Liver (tissue), 9 donors: Measurements from ENCODE around the gene GPATCH8. TPM values are rescaled to one million over a fixed set of nuclear protein-coding genes. Genes with fewer than 3 reads are reported as not detected.

Source experiments
- DNase-seq: peaks from one replicate; pipeline ENCODE4 v3.0.0-alpha.2; 2017; ENCODE audit warnings: low spot score
- H3K27ac ChIP-seq, 2 donors: one replicate each; pipeline ENCODE4 v1.7.0; 2013; ENCODE audit warnings: inconsistent platforms in 2 of 2, low read length in 2 of 2, control low read depth in 1 of 2, low read depth in 1 of 2, mild to moderate bottlenecking in 1 of 2
- H3K27me3 ChIP-seq, 4 donors: one replicate each; pipeline versions ENCODE4 v1.6.1 to v1.7.0; 2013; ENCODE audit warnings: low read length in 3 of 4, inconsistent platforms in 1 of 4, mild to moderate bottlenecking in 1 of 4, moderate library complexity in 1 of 4; ENCODE audit not compliant: control insufficient read depth in 4 of 4, insufficient read depth in 4 of 4
- H3K36me3 ChIP-seq, 4 donors: one replicate each; pipeline versions ENCODE4 v1.6.1 to v1.7.0; 2013; ENCODE audit warnings: low read length in 3 of 4, mild to moderate bottlenecking in 3 of 4, low read depth in 1 of 4, moderate library complexity in 1 of 4; ENCODE audit not compliant: control insufficient read depth in 4 of 4, insufficient read depth in 3 of 4
- H3K4me1 ChIP-seq, 4 donors: one replicate each; pipeline versions ENCODE4 v1.6.1 to v1.7.0; 2013; ENCODE audit warnings: low read length in 3 of 4, mild to moderate bottlenecking in 3 of 4, moderate library complexity in 1 of 4; ENCODE audit not compliant: control insufficient read depth in 4 of 4, insufficient read depth in 4 of 4
- H3K4me3 ChIP-seq, 3 donors: one replicate each; pipeline versions ENCODE4 v1.6.1 to v1.7.0; 2013; ENCODE audit warnings: low read length in 3 of 3, control low read depth in 1 of 3, low read depth in 1 of 3, mild to moderate bottlenecking in 1 of 3
- H3K9ac ChIP-seq, 2 donors: one replicate each; pipeline ENCODE4 v1.7.0; 2013; ENCODE audit warnings: low read length in 2 of 2, mild to moderate bottlenecking in 2 of 2, moderate library complexity in 2 of 2, control low read depth in 1 of 2, low read depth in 1 of 2
- H3K9me3 ChIP-seq, 4 donors: one replicate each; pipeline versions ENCODE4 v1.6.1 to v1.7.0; 2013; ENCODE audit warnings: low read length in 3 of 4; ENCODE audit not compliant: control insufficient read depth in 4 of 4
- EGR1 ChIP-seq, 2 donors: IDR thresholded peaks; 2 replicates each; pipeline ENCODE4 v1.6.1; 2016 to 2018; ENCODE audit warnings: antibody characterized with exemption in 2 of 2, low read depth in 2 of 2
- FOXA2 ChIP-seq: IDR thresholded peaks from 2 replicates; pipeline ENCODE4 v1.6.1; 2016; ENCODE audit warnings: antibody characterized with exemption
- GABPA ChIP-seq, 2 donors: IDR thresholded peaks in 1 of 2; conservative IDR thresholded peaks in 1 of 2; 2 replicates each; pipeline ENCODE4 v1.6.1; 2016; ENCODE audit warnings: antibody characterized with exemption in 2 of 2, mild to moderate bottlenecking in 1 of 2, moderate library complexity in 1 of 2
- HNF4A ChIP-seq, 2 donors: conservative IDR thresholded peaks; 2 replicates each; pipeline ENCODE4 v1.6.1; 2016; ENCODE audit warnings: antibody characterized with exemption in 2 of 2, mild to moderate bottlenecking in 2 of 2
- HNF4G ChIP-seq: IDR thresholded peaks from 2 replicates; pipeline ENCODE4 v1.6.1; 2016; ENCODE audit warnings: antibody characterized with exemption
- JUND ChIP-seq, 2 donors: IDR thresholded peaks; 2 replicates each; pipeline ENCODE4 v1.6.1; 2016; ENCODE audit warnings: antibody characterized with exemption in 2 of 2
- NR2F2 ChIP-seq: IDR thresholded peaks from 2 replicates; pipeline ENCODE4 v1.6.1; 2016; ENCODE audit warnings: antibody characterized with exemption
- RXRA ChIP-seq, 2 donors: IDR thresholded peaks; 2 replicates each; pipeline ENCODE4 v1.6.1; 2017 to 2018; ENCODE audit warnings: antibody characterized with exemption in 2 of 2, mild to moderate bottlenecking in 1 of 2
- SP1 ChIP-seq: IDR thresholded peaks from 2 replicates; pipeline ENCODE4 v1.6.1; 2018; ENCODE audit warnings: antibody characterized with exemption, mild to moderate bottlenecking
- YY1 ChIP-seq: IDR thresholded peaks from 2 replicates; pipeline ENCODE4 v1.6.1; 2016; ENCODE audit warnings: antibody characterized with exemption, mild to moderate bottlenecking
- WGBS: extraction: QIAGEN DNeasy Blood & Tissue Kit; methylation state at CpG from one replicate; pipeline ENCODE4 v1.1.7; 2013; 5-methylcytosine and 5-hydroxymethylcytosine counted together
- polyA plus RNA-seq, 2 donors: library from polyadenylated mRNA; stranded (reverse) in 1 of 2; unstranded in 1 of 2; fragments of 200-250 nt in 1 of 2; fragments of >200 nt in 1 of 2; fragmentation: Nextera tagmentation in 1 of 2; extraction: Ambion mirVana in 1 of 2; gene quantifications; one replicate each; pipeline versions ENCODE4 v1.2.1 to v1.2.3, GENCODE V29; 2013 to 2015
- total RNA-seq, 2 donors: library from RNA; depleted of rRNA; stranded (reverse); fragments of >200 nt; gene quantifications; one replicate each; pipeline ENCODE4 v1.2.3, GENCODE V29; 2014
- TF ChIP-seq, protein P1 (sequence below): IDR thresholded peaks from 2 replicates; pipeline ENCODE4 v1.6.1; 2016; ENCODE audit warnings: antibody characterized with exemption
- TF ChIP-seq, protein P2 (sequence below): IDR thresholded peaks from 2 replicates; pipeline ENCODE4 v1.6.1; 2016; ENCODE audit warnings: antibody characterized with exemption, mild to moderate bottlenecking
- TF ChIP-seq, protein P3 (sequence below): IDR thresholded peaks from 2 replicates; pipeline ENCODE4 v1.6.1; 2016; ENCODE audit warnings: antibody characterized with exemption
- TF ChIP-seq, protein P4 (sequence below): IDR thresholded peaks from 2 replicates; pipeline ENCODE4 v1.6.1; 2016; ENCODE audit warnings: antibody characterized with exemption
- donor health status: healthy.
- donor health status: healthy.
- donor health status: healthy.
- donor health status: healthy.
- donor health status: healthy.

GPATCH8 gene
- total and polyA plus RNA-seq, 4 donors: 4.2 to 21.8 (median 9.9) TPM

DNA sequence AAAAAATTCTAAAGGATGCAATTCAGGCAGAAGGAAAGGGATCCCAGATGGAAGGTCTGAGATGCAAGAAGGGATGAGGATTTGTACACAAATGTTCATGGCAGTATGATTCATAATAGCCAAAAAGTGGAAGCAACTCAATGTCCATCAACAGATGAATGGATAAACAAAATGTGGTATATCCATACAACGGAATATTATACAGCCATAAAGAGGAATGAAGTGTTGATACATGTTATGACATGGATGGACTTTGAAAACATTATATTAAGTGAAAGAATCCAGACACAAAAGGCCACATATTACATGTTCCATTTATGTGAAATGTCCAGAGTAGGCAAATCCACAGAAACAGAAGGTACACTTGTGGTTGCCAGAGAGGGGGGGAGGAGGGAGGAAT lies 23.9 kb upstream of the GPATCH8 start:
- Histone ChIP-seq H3K27me3 (peaks cover 0 to 2% (median 0%) of the 10 kb centered on the region in 4 donors), H3K9me3 (no peaks in the 10 kb centered on the region), H3K4me3 (no peak overlapping the region), H3K9ac (no peak overlapping the region), H3K4me1 (no peaks in the 10 kb centered on the region), H3K27ac (no peak overlapping the region), H3K36me3 (no peaks in the 10 kb centered on the region)
- no peak for DNase-seq
- WGBS: 92% methylated on average over 1 of the region's 1 CpG
- no peak for TF ChIP-seq JUND (IDR thresholded peaks at IDR 0.05)
- TF ChIP-seq, protein P1, sequence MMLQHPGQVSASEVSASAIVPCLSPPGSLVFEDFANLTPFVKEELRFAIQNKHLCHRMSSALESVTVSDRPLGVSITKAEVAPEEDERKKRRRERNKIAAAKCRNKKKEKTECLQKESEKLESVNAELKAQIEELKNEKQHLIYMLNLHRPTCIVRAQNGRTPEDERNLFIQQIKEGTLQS: no peak
- no peak for TF ChIP-seq EGR1 (IDR thresholded peaks at IDR 0.05; ENCODE audit: low read depth in 2 of 2)
- no peak for TF ChIP-seq SP1
- TF ChIP-seq, protein P2, sequence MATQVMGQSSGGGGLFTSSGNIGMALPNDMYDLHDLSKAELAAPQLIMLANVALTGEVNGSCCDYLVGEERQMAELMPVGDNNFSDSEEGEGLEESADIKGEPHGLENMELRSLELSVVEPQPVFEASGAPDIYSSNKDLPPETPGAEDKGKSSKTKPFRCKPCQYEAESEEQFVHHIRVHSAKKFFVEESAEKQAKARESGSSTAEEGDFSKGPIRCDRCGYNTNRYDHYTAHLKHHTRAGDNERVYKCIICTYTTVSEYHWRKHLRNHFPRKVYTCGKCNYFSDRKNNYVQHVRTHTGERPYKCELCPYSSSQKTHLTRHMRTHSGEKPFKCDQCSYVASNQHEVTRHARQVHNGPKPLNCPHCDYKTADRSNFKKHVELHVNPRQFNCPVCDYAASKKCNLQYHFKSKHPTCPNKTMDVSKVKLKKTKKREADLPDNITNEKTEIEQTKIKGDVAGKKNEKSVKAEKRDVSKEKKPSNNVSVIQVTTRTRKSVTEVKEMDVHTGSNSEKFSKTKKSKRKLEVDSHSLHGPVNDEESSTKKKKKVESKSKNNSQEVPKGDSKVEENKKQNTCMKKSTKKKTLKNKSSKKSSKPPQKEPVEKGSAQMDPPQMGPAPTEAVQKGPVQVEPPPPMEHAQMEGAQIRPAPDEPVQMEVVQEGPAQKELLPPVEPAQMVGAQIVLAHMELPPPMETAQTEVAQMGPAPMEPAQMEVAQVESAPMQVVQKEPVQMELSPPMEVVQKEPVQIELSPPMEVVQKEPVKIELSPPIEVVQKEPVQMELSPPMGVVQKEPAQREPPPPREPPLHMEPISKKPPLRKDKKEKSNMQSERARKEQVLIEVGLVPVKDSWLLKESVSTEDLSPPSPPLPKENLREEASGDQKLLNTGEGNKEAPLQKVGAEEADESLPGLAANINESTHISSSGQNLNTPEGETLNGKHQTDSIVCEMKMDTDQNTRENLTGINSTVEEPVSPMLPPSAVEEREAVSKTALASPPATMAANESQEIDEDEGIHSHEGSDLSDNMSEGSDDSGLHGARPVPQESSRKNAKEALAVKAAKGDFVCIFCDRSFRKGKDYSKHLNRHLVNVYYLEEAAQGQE: no peak
- TF ChIP-seq GABPA (IDR thresholded peaks at IDR 0.05 in 1 of 2, conservative IDR thresholded peaks at IDR 0.05 in 1 of 2): no peak
- TF ChIP-seq NR2F2: no peak
- TF ChIP-seq RXRA (IDR thresholded peaks at IDR 0.05): no peak
- TF ChIP-seq HNF4G: no peak

DNA sequence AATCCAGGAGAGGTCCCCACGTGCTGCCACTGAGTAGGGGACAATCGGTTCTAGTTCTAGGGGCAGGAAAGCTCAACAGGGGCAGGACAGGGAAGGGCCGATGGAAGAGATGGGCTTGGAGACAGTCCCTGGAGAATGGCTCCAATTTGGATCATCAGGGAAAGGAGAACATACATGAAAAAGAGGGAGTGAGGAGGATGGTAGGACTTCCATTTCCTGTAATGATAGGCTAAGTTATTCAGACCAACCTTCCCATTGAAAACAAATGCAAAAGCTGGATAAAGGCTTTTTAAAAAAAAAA lies 20.4 kb upstream of the GPATCH8 start:
- no peak overlapping the region for H3K9ac ChIP-seq
- H3K36me3 ChIP-seq: no peaks in the 10 kb centered on the region
- no peak overlapping the region for H3K27ac ChIP-seq
- DNase-seq: no peak
- no peaks in the 10 kb centered on the region for H3K9me3 ChIP-seq
- H3K27me3 ChIP-seq: peaks cover 0 to 2% (median 0%) of the 10 kb centered on the region in 4 donors
- no peak overlapping the region for H3K4me3 ChIP-seq
- TF ChIP-seq, protein P2: no peak
- no peak for TF ChIP-seq GABPA (IDR thresholded peaks at IDR 0.05 in 1 of 2, conservative IDR thresholded peaks at IDR 0.05 in 1 of 2)
- no peak for TF ChIP-seq SP1
- no peak for TF ChIP-seq YY1
- TF ChIP-seq, protein P1: no peak
- TF ChIP-seq NR2F2: no peak
- no peak for TF ChIP-seq FOXA2
- no peak for TF ChIP-seq HNF4A (conservative IDR thresholded peaks at IDR 0.05)
- TF ChIP-seq JUND (IDR thresholded peaks at IDR 0.05): no peak
- TF ChIP-seq HNF4G: no peak
- no peak for TF ChIP-seq EGR1 (IDR thresholded peaks at IDR 0.05; ENCODE audit: low read depth in 2 of 2)
- TF ChIP-seq, protein P3, sequence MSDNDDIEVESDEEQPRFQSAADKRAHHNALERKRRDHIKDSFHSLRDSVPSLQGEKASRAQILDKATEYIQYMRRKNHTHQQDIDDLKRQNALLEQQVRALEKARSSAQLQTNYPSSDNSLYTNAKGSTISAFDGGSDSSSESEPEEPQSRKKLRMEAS: no peak
- TF ChIP-seq, protein P4, sequence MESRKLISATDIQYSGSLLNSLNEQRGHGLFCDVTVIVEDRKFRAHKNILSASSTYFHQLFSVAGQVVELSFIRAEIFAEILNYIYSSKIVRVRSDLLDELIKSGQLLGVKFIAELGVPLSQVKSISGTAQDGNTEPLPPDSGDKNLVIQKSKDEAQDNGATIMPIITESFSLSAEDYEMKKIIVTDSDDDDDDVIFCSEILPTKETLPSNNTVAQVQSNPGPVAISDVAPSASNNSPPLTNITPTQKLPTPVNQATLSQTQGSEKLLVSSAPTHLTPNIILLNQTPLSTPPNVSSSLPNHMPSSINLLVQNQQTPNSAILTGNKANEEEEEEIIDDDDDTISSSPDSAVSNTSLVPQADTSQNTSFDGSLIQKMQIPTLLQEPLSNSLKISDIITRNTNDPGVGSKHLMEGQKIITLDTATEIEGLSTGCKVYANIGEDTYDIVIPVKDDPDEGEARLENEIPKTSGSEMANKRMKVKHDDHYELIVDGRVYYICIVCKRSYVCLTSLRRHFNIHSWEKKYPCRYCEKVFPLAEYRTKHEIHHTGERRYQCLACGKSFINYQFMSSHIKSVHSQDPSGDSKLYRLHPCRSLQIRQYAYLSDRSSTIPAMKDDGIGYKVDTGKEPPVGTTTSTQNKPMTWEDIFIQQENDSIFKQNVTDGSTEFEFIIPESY: no peak
- H3K4me1 ChIP-seq: no peaks in the 10 kb centered on the region
- WGBS: 70% methylated on average over 3 of the region's 3 CpGs
